T-helper 17 cell (primary cell): ENCODE measurements around the gene CLSTN2. TPM values are rescaled to one million over a fixed set of nuclear protein-coding genes. Genes with fewer than 3 reads are reported as not detected.

ENCODE experiments used
- ATAC-seq: fragments of 150-1000 bp; cut with Tn5 transposase; 2 replicates; pipeline ENCODE4 v1.10.0; 2021; ENCODE audit warnings: mild to moderate bottlenecking, moderate library complexity
- DNase-seq, 3 donors: peaks; one replicate each; pipeline versions ENCODE4 v3.0.0 to v3.0.0-alpha.2; 2020 to 2021
- H3K9me3 ChIP-seq: one replicate; pipeline ENCODE4 v1.7.0; 2013; ENCODE audit warnings: low read length, mild to moderate bottlenecking; ENCODE audit not compliant: control insufficient read depth, poor library complexity, severe bottlenecking
- H3K27ac Mint-ChIP-seq: one replicate; pipeline ENCODE4 v1.8.0; 2022; ENCODE audit warnings: mild to moderate bottlenecking, moderate library complexity, mixed read lengths
- H3K27me3 Mint-ChIP-seq: one replicate; pipeline ENCODE4 v1.8.0; 2022; ENCODE audit warnings: mixed read lengths
- H3K36me3 Mint-ChIP-seq: one replicate; pipeline ENCODE4 v1.8.0; 2022; ENCODE audit warnings: low read depth, mixed read lengths
- H3K4me1 Mint-ChIP-seq: one replicate; pipeline ENCODE4 v1.8.0; 2022; ENCODE audit warnings: mild to moderate bottlenecking, mixed read lengths
- H3K4me3 Mint-ChIP-seq: one replicate; pipeline ENCODE4 v1.8.0; 2022; ENCODE audit warnings: mild to moderate bottlenecking, moderate library complexity, mixed read lengths
- total RNA-seq, 4 donors: library from RNA in 2 of 4; stranded (reverse) in 2 of 4; gene quantifications; one replicate each; pipeline ENCODE4 v1.2.3 and lab custom pipeline; 2022 to 2026

The CLSTN2 gene
- total RNA-seq, 2 donors from 2014 or later = not detected

GRCh38 chr3:140559546-140559945 is 624.6 kb downstream of the CLSTN2 start:
- ATAC-seq (no peak), DNase-seq (no peak)
- no peaks in the 10 kb centered on the region for H3K36me3 Mint-ChIP-seq
- no peaks in the 10 kb centered on the region for H3K4me1 Mint-ChIP-seq
- H3K27me3 Mint-ChIP-seq = no peaks in the 10 kb centered on the region
- no peak overlapping the region for H3K4me3 Mint-ChIP-seq
- no peak overlapping the region for H3K27ac Mint-ChIP-seq
- no peaks in the 10 kb centered on the region for H3K9me3 ChIP-seq

- DNase-seq = no peak
- Mint-ChIP-seq H3K4me3 (no peak overlapping the region), H3K4me1 (no peaks in the 10 kb centered on the region), H3K27me3 (peaks cover 5% of the 10 kb centered on the region), H3K36me3 (no peaks in the 10 kb centered on the region), H3K27ac (no peak overlapping the region)
- ATAC-seq = no peak
- H3K9me3 ChIP-seq = no peaks in the 10 kb centered on the region
Observed at GRCh38 chr3:140563206-140563760, 628.3 kb downstream of the CLSTN2 start.

- Mint-ChIP-seq H3K4me1 (peaks cover 2% of the 10 kb centered on the region), H3K27me3 (peaks cover 17% of the 10 kb centered on the region), H3K27ac (no peak overlapping the region), H3K36me3 (no peaks in the 10 kb centered on the region), H3K4me3 (no peak overlapping the region)
- no peak for ATAC-seq
- no peak for DNase-seq
- H3K9me3 ChIP-seq = no peaks in the 10 kb centered on the region
Observed at GRCh38 chr3:140568131-140568530, 633.1 kb downstream of the CLSTN2 start.

- no peak for ATAC-seq
- Mint-ChIP-seq H3K27ac (no peak overlapping the region), H3K4me3 (no peak overlapping the region)
Observed at GRCh38 chr3:140568842-140569520, 634.0 kb downstream of the CLSTN2 start.

GRCh38 chr3:140570602-140571001 is 635.6 kb downstream of the CLSTN2 start:
- Mint-ChIP-seq H3K27ac (no peak overlapping the region), H3K36me3 (no peaks in the 10 kb centered on the region), H3K4me1 (peaks cover 2% of the 10 kb centered on the region), H3K4me3 (no peak overlapping the region), H3K27me3 (peaks cover 17% of the 10 kb centered on the region)
- DNase-seq (no peak), ATAC-seq (no peak)
- H3K9me3 ChIP-seq = no peaks in the 10 kb centered on the region

More at GRCh38 chr3:140568842-140569520, 634.0 kb downstream of the CLSTN2 start:
- H3K36me3 Mint-ChIP-seq = no peaks in the 10 kb centered on the region
- H3K9me3 ChIP-seq = no peaks in the 10 kb centered on the region
- H3K27me3 Mint-ChIP-seq = peaks cover 17% of the 10 kb centered on the region
- no peak for DNase-seq
- peaks cover 2% of the 10 kb centered on the region for H3K4me1 Mint-ChIP-seq

GRCh38 chr3:140571836-140572235 is 636.9 kb downstream of the CLSTN2 start:
- Mint-ChIP-seq H3K36me3 (no peaks in the 10 kb centered on the region), H3K27me3 (peaks cover 17% of the 10 kb centered on the region)
- H3K9me3 ChIP-seq = no peaks in the 10 kb centered on the region

GRCh38 chr3:140572334-140572733 is 637.3 kb downstream of the CLSTN2 start:
- H3K4me1 Mint-ChIP-seq = peaks cover 2% of the 10 kb centered on the region

More at GRCh38 chr3:140571836-140572235, 636.9 kb downstream of the CLSTN2 start:
- no peak for DNase-seq
- Mint-ChIP-seq H3K4me1 (peaks cover 2% of the 10 kb centered on the region), H3K27ac (no peak overlapping the region), H3K4me3 (no peak overlapping the region)
- ATAC-seq = no peak

GRCh38 chr3:140573011-140573410 is 638.0 kb downstream of the CLSTN2 start:
- Mint-ChIP-seq H3K4me1 (peaks cover 2% of the 10 kb centered on the region), H3K27ac (no peak overlapping the region), H3K4me3 (no peak overlapping the region), H3K27me3 (peaks cover 14% of the 10 kb centered on the region), H3K36me3 (no peaks in the 10 kb centered on the region)
- no peaks in the 10 kb centered on the region for H3K9me3 ChIP-seq
- ATAC-seq = no peak
- no peak for DNase-seq

More at GRCh38 chr3:140572334-140572733, 637.3 kb downstream of the CLSTN2 start:
- no peaks in the 10 kb centered on the region for H3K9me3 ChIP-seq
- peaks cover 17% of the 10 kb centered on the region for H3K27me3 Mint-ChIP-seq
- no peak overlapping the region for H3K27ac Mint-ChIP-seq
- no peak for ATAC-seq
- no peaks in the 10 kb centered on the region for H3K36me3 Mint-ChIP-seq
- DNase-seq = no peak
- H3K4me3 Mint-ChIP-seq = no peak overlapping the region

GRCh38 chr3:140574375-140574774 is 639.4 kb downstream of the CLSTN2 start:
- no peak overlapping the region for H3K27ac Mint-ChIP-seq
- ATAC-seq = no peak
- no peaks in the 10 kb centered on the region for H3K9me3 ChIP-seq
- no peaks in the 10 kb centered on the region for H3K36me3 Mint-ChIP-seq
- DNase-seq = no peak
- peaks cover 13% of the 10 kb centered on the region for H3K27me3 Mint-ChIP-seq
- no peak overlapping the region for H3K4me3 Mint-ChIP-seq
- no peaks in the 10 kb centered on the region for H3K4me1 Mint-ChIP-seq

GRCh38 chr3:140576449-140576848 is 641.5 kb downstream of the CLSTN2 start:
- no peaks in the 10 kb centered on the region for H3K9me3 ChIP-seq
- DNase-seq (no peak), ATAC-seq (no peak)
- no peak overlapping the region for H3K27ac Mint-ChIP-seq
- no peak overlapping the region for H3K4me3 Mint-ChIP-seq
- H3K4me1 Mint-ChIP-seq = no peaks in the 10 kb centered on the region
- peaks cover 12% of the 10 kb centered on the region for H3K27me3 Mint-ChIP-seq
- no peaks in the 10 kb centered on the region for H3K36me3 Mint-ChIP-seq

GRCh38 chr3:140577911-140578310 is 642.9 kb downstream of the CLSTN2 start:
- Mint-ChIP-seq H3K4me1 (no peaks in the 10 kb centered on the region), H3K27me3 (peaks cover 6% of the 10 kb centered on the region), H3K36me3 (no peaks in the 10 kb centered on the region), H3K4me3 (no peak overlapping the region), H3K27ac (no peak overlapping the region)
- no peaks in the 10 kb centered on the region for H3K9me3 ChIP-seq
- DNase-seq = no peak
- ATAC-seq = no peak

- no peaks in the 10 kb centered on the region for H3K4me1 Mint-ChIP-seq
- ATAC-seq (no peak), DNase-seq (no peak)
- no peak overlapping the region for H3K27ac Mint-ChIP-seq
- H3K27me3 Mint-ChIP-seq = peaks cover 6% of the 10 kb centered on the region
- H3K4me3 Mint-ChIP-seq = no peak overlapping the region
- no peaks in the 10 kb centered on the region for H3K36me3 Mint-ChIP-seq
- H3K9me3 ChIP-seq = no peaks in the 10 kb centered on the region
Observed at GRCh38 chr3:140579260-140579659, 644.3 kb downstream of the CLSTN2 start.

- Mint-ChIP-seq H3K4me3 (no peak overlapping the region), H3K4me1 (no peaks in the 10 kb centered on the region), H3K27me3 (peaks cover 10% of the 10 kb centered on the region), H3K36me3 (no peaks in the 10 kb centered on the region), H3K27ac (no peak overlapping the region)
- no peak for ATAC-seq
- no peaks in the 10 kb centered on the region for H3K9me3 ChIP-seq
- no peak for DNase-seq
Observed at GRCh38 chr3:140580746-140581145, 645.8 kb downstream of the CLSTN2 start.

- no peak overlapping the region for H3K4me3 Mint-ChIP-seq
- no peaks in the 10 kb centered on the region for H3K9me3 ChIP-seq
- no peaks in the 10 kb centered on the region for H3K4me1 Mint-ChIP-seq
- H3K36me3 Mint-ChIP-seq = no peaks in the 10 kb centered on the region
- DNase-seq (no peak), ATAC-seq (no peak)
- H3K27me3 Mint-ChIP-seq = peaks cover 17% of the 10 kb centered on the region
- H3K27ac Mint-ChIP-seq = no peak overlapping the region
Observed at GRCh38 chr3:140584549-140584948, 649.6 kb downstream of the CLSTN2 start.
